Caco-2 (cell line): ENCODE measurements around the gene THAP4. TPM values are rescaled to one million over a fixed set of nuclear protein-coding genes. Genes with fewer than 3 reads are reported as not detected.

Experiments used
- BruUV-seq: library from RNA; stranded (reverse); fragments of 400-500 nt; replicated peaks from 2 replicates; lab custom pipeline; 2021; lab: Mats Ljungman, UMichigan
- CTCF ChIA-PET: fragments of 300-600 bp; sonication (Branson Sonifier 250); formaldehyde crosslinking; loops from one replicate; lab custom pipeline; 2022; ENCODE audit warnings: antibody characterized with exemption; lab: Charles Lee
- POLR2A ChIA-PET: fragments of 300-600 bp; sonication (Branson Sonifier 250); formaldehyde crosslinking; loops from one replicate; lab custom pipeline; 2022; ENCODE audit warnings: antibody characterized with exemption; lab: Charles Lee
- DNase-seq, 2 experiments: peaks; one replicate each; pipeline versions ENCODE4 v3.0.0 to v3.0.0-alpha.2; 2020 to 2022
- H3K27me3 ChIP-seq: replicated peaks from 2 replicates; pipeline ENCODE4 v1.6.0; 2011; ENCODE audit warnings: low read length; ENCODE audit not compliant: control insufficient read depth, insufficient read depth
- H3K36me3 ChIP-seq: 2 replicates; pipeline ENCODE4 v1.5.1; 2011; ENCODE audit warnings: low read length; ENCODE audit not compliant: control insufficient read depth, insufficient read depth
- H3K4me1 ChIP-seq: fragments of 250-450 bp; sonication (Bioruptor Pico); 2 replicates; pipeline ENCODE4 v1.5.1; 2020; ENCODE audit warnings: mild to moderate bottlenecking
- H3K4me3 ChIP-seq: 2 replicates; pipeline ENCODE4 v1.5.1; 2011; ENCODE audit warnings: low read depth, mild to moderate bottlenecking, control low read depth, low read length
- H3K9me3 ChIP-seq: fragments of 250-450 bp; sonication (Bioruptor Pico); 2 replicates; pipeline ENCODE4 v1.5.1; 2020; ENCODE audit warnings: mild to moderate bottlenecking, moderate library complexity
- H3K27ac Mint-ChIP-seq: one replicate; pipeline ENCODE4 v1.8.0; 2022; ENCODE audit warnings: mixed read lengths; ENCODE audit not compliant: unreplicated experiment
- H3K27me3 Mint-ChIP-seq: one replicate; pipeline ENCODE4 v1.8.0; 2022; ENCODE audit warnings: mixed read lengths; ENCODE audit not compliant: insufficient read depth, unreplicated experiment
- H3K36me3 Mint-ChIP-seq: one replicate; pipeline ENCODE4 v1.8.0; 2022; ENCODE audit warnings: mild to moderate bottlenecking, mixed read lengths; ENCODE audit not compliant: insufficient read depth, unreplicated experiment
- H3K4me1 Mint-ChIP-seq: one replicate; pipeline ENCODE4 v1.8.0; 2022; ENCODE audit warnings: low read depth, mixed read lengths; ENCODE audit not compliant: unreplicated experiment
- H3K4me3 Mint-ChIP-seq: one replicate; pipeline ENCODE4 v1.8.0; 2022; ENCODE audit warnings: mild to moderate bottlenecking, moderate library complexity, mixed read lengths; ENCODE audit not compliant: unreplicated experiment
- H3K9me3 Mint-ChIP-seq: one replicate; pipeline ENCODE4 v1.8.0; 2022; ENCODE audit warnings: mixed read lengths; ENCODE audit not compliant: unreplicated experiment
- intact Hi-C: fragments of 100-400 bp; cut with micrococcal nuclease; formaldehyde crosslinking; loops from one replicate; pipeline ENCODE4 v1.10.0; 2022; ENCODE audit not compliant: unreplicated experiment
- total RNA-seq: library from RNA; stranded (reverse); gene quantifications from 2 replicates; pipeline ENCODE4 v1.2.3, GENCODE V29; 2022
- TF ChIP-seq, protein P1 (sequence below), 2 experiments: fragments of 200-600 bp in 1 of 2; IDR thresholded peaks; 1 replicate in 1 of 2; 2 replicates in 1 of 2; pipeline versions ENCODE4 v1.5.1 to v1.8.0; 2011 to 2022; ENCODE audit warnings: antibody characterized with exemption in 1 of 2, control low read depth in 1 of 2, inconsistent platforms in 1 of 2, low read depth in 1 of 2, low read length in 1 of 2, mild to moderate bottlenecking in 1 of 2, moderate library complexity in 1 of 2; ENCODE audit not compliant: insufficient read depth in 1 of 2, severe bottlenecking in 1 of 2, unreplicated experiment in 1 of 2

Gene THAP4
- total RNA-seq, 1 experiment from 2014 or later = 37.2 TPM

DNA sequence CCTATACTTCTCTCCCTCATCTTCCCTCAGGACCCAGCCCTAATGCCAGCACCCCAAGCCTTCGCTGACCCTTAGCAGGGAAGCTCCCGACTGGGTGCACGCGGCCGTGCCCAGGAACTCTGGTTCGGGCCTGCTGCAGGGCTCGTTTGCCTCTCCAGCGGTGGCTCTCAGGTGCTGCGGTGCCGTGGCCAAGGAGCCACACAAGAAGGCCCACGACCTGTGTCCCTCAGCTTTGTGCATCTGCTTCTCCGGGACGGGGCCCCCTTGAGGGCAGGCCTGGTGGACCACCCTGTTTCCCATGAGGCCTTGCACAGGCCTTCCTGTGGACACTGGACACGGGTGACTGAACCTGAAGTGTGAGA is 60.7 kb downstream of the THAP4 start:
- ChIA-PET CTCF (no interaction called here), POLR2A (no interaction called here)
- Mint-ChIP-seq H3K27me3 (no peaks in the 10 kb centered on the region), H3K4me3 (no peak overlapping the region), H3K9me3 (no peaks in the 10 kb centered on the region), H3K4me1 (no peaks in the 10 kb centered on the region), H3K36me3 (peaks cover 20% of the 10 kb centered on the region), H3K27ac (no peak overlapping the region)
- BruUV-seq = no TSS peak
- Histone ChIP-seq H3K9me3 (no peaks in the 10 kb centered on the region), H3K4me1 (no peaks in the 10 kb centered on the region), H3K4me3 (no peak overlapping the region), H3K36me3 (no peaks in the 10 kb centered on the region), H3K27me3 (no peaks in the 10 kb centered on the region)
- no peak for DNase-seq
- intact Hi-C loops = no loop called here
- TF ChIP-seq, protein P1, sequence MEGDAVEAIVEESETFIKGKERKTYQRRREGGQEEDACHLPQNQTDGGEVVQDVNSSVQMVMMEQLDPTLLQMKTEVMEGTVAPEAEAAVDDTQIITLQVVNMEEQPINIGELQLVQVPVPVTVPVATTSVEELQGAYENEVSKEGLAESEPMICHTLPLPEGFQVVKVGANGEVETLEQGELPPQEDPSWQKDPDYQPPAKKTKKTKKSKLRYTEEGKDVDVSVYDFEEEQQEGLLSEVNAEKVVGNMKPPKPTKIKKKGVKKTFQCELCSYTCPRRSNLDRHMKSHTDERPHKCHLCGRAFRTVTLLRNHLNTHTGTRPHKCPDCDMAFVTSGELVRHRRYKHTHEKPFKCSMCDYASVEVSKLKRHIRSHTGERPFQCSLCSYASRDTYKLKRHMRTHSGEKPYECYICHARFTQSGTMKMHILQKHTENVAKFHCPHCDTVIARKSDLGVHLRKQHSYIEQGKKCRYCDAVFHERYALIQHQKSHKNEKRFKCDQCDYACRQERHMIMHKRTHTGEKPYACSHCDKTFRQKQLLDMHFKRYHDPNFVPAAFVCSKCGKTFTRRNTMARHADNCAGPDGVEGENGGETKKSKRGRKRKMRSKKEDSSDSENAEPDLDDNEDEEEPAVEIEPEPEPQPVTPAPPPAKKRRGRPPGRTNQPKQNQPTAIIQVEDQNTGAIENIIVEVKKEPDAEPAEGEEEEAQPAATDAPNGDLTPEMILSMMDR (IDR thresholded peaks at IDR 0.05; ENCODE audit: insufficient read depth in 1 of 2, low read depth in 1 of 2, low read length in 1 of 2, severe bottlenecking in 1 of 2, unreplicated experiment in 1 of 2) = no peak

DNA sequence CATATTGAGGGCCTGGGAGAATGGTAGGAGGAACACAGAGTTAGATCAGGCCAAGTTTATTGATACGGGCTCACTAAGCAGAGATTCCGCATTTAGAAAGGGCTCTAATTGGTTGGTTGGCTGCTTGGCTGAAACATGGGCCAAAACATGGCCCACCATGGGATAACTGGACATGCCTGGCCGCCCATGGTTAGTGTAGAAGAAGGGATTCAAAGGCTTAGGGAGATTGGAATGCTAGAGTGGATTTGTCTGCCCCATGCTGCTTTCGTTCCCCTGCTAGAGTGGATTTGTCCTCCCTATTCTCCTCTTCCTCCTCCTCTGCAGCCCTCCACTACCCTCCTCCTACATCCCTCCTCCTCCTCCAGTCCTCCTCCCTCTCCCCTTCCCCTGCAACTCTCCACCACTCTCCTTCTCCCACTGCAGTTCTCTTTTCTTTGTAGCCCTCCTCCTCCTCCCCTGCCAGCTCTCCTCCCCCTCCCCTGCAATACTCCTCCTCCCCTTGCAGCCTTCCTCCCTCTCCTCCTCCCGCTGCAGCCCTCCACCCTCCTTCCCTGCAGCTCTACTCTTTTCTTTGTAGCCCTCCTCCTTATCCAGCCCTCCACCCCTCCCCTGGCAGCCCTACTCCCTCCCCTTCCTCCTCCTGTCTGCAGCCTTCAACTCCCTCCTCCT is 61.2 kb downstream of the THAP4 start:
- H3K4me1 Mint-ChIP-seq = no peaks in the 10 kb centered on the region
- H3K4me3 Mint-ChIP-seq = no peak overlapping the region
- TF ChIP-seq, protein P1 (IDR thresholded peaks at IDR 0.05; ENCODE audit: insufficient read depth in 1 of 2, low read depth in 1 of 2, low read length in 1 of 2, severe bottlenecking in 1 of 2, unreplicated experiment in 1 of 2) = no peak
- peaks cover 20% of the 10 kb centered on the region for H3K36me3 Mint-ChIP-seq
- no peaks in the 10 kb centered on the region for H3K27me3 Mint-ChIP-seq
- H3K27ac Mint-ChIP-seq = no peak overlapping the region
- Histone ChIP-seq H3K36me3 (no peaks in the 10 kb centered on the region), H3K4me3 (no peak overlapping the region), H3K27me3 (no peaks in the 10 kb centered on the region), H3K9me3 (no peaks in the 10 kb centered on the region), H3K4me1 (no peaks in the 10 kb centered on the region)
- POLR2A ChIA-PET = no interaction called here
- intact Hi-C loops = no loop called here
- no TSS peak for BruUV-seq
- DNase-seq = no peak
- CTCF ChIA-PET = no interaction called here
- no peaks in the 10 kb centered on the region for H3K9me3 Mint-ChIP-seq

DNA sequence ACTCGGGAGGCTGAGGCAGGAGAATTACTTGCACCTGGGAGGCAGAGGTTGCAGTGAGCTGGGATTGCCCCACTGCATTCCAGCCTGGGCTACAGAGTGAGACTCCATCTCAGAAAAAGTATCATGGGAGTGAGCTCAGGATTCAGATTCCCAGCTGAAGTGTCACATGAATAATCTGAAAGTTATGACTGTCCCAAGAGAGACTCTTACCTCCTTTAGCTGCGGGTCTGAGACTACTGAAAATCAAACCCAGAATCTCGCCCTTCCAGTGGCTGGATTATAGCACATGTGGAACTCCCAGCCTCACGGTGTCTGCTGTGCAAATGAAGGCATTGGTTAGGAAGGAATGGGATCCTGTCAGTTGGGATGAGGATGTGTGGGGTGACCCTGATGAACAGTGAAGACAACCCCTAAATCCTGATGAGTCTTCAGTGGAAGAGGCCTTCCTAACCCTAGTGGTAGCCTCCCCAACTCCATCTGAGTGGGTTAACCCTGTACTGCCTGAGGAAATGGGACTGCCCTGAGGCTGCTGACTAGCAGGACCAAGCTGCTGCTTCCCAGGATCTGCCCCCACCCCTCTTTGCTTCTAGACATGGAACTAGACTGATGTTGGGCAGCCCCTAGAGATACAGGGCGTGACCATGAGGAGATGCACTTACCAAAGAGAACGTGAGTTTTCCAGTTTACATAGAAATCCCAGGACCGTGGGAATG is 61.9 kb downstream of the THAP4 start:
- POLR2A ChIA-PET = no interaction called here
- peaks cover 20% of the 10 kb centered on the region for H3K36me3 Mint-ChIP-seq

More for the DNA sequence above, 61.9 kb downstream of the THAP4 start:
- no peaks in the 10 kb centered on the region for H3K27me3 ChIP-seq
- no TSS peak for BruUV-seq
- no peak for DNase-seq
- H3K9me3 ChIP-seq = no peaks in the 10 kb centered on the region
- H3K9me3 Mint-ChIP-seq = no peaks in the 10 kb centered on the region
- no peak overlapping the region for H3K4me3 ChIP-seq
- H3K4me1 ChIP-seq = no peaks in the 10 kb centered on the region
- intact Hi-C loops = no loop called here
- no peak overlapping the region for H3K27ac Mint-ChIP-seq
- CTCF ChIA-PET = no interaction called here
- H3K4me3 Mint-ChIP-seq = no peak overlapping the region
- H3K36me3 ChIP-seq = no peaks in the 10 kb centered on the region
- no peaks in the 10 kb centered on the region for H3K27me3 Mint-ChIP-seq
- H3K4me1 Mint-ChIP-seq = no peaks in the 10 kb centered on the region
- TF ChIP-seq, protein P1 (IDR thresholded peaks at IDR 0.05; ENCODE audit: insufficient read depth in 1 of 2, low read depth in 1 of 2, low read length in 1 of 2, severe bottlenecking in 1 of 2, unreplicated experiment in 1 of 2) = no peak
